Smooth muscle cell (in vitro differentiated cells): Measurements from ENCODE around the gene SRSF7. TPM values are rescaled to one million over a fixed set of nuclear protein-coding genes. Genes with fewer than 3 reads are reported as not detected.

Experiments
- DNase-seq: peaks from one replicate; lab custom pipeline; 2025; ENCODE audit not compliant: unreplicated experiment; lab: John Stamatoyannopoulos, UW
- H2AFZ ChIP-seq: fragments of 200-600 bp; sonication (generic); 2 replicates; pipeline ENCODE4 v1.6.0; 2016; ENCODE audit warnings: antibody characterized with exemption, low read depth, mild to moderate bottlenecking
- H3F3A ChIP-seq: fragments of 200-600 bp; sonication (generic); 2 replicates; pipeline ENCODE4 v1.6.0; 2017; ENCODE audit warnings: antibody characterized with exemption, low read depth
- H3K27ac ChIP-seq: fragments of 200-600 bp; sonication (generic); 2 replicates; pipeline ENCODE4 v1.5.1; 2016; ENCODE audit warnings: low read depth, mild to moderate bottlenecking
- H3K27me3 ChIP-seq: fragments of 200-600 bp; sonication (generic); 2 replicates; pipeline ENCODE4 v1.6.1; 2016; ENCODE audit warnings: low read depth, mild to moderate bottlenecking
- H3K36me3 ChIP-seq: fragments of 200-600 bp; sonication (generic); 2 replicates; pipeline ENCODE4 v1.5.1; 2016; ENCODE audit warnings: low read depth
- H3K4me1 ChIP-seq: fragments of 200-600 bp; sonication (generic); 2 replicates; pipeline ENCODE4 v1.5.1; 2016; ENCODE audit warnings: low read depth
- H3K4me2 ChIP-seq: fragments of 200-600 bp; sonication (generic); 2 replicates; pipeline ENCODE4 v1.6.0; 2016; ENCODE audit warnings: mild to moderate bottlenecking
- H3K4me3 ChIP-seq: fragments of 200-600 bp; sonication (generic); 2 replicates; pipeline ENCODE4 v1.5.1; 2016; ENCODE audit warnings: mild to moderate bottlenecking
- H3K79me2 ChIP-seq: fragments of 200-600 bp; sonication (generic); 2 replicates; pipeline ENCODE4 v1.6.0; 2016; ENCODE audit warnings: low read depth, mild to moderate bottlenecking
- H3K9ac ChIP-seq: fragments of 200-600 bp; sonication (generic); 2 replicates; pipeline ENCODE4 v1.6.0; 2016; ENCODE audit warnings: low read depth
- H3K9me3 ChIP-seq: fragments of 200-600 bp; sonication (generic); replicated peaks from 2 replicates; pipeline ENCODE4 v1.5.1; 2016; ENCODE audit warnings: low read depth
- H4K20me1 ChIP-seq: fragments of 200-600 bp; sonication (generic); 2 replicates; pipeline ENCODE4 v1.6.0; 2016; ENCODE audit warnings: low read depth
- WGBS: methylation state at CpG from one replicate; pipeline ENCODE4 v1.1.7; 2016; ENCODE audit warnings: low lambda C conversion rate; 5-methylcytosine and 5-hydroxymethylcytosine counted together
- polyA plus RNA-seq: library from polyadenylated mRNA; unstranded; fragments of >200 nt; fragmentation: Nextera tagmentation; extraction: Ambion mirVana; gene quantifications from 2 replicates; pipeline ENCODE4 v1.2.1, GENCODE V29; 2016
- total RNA-seq: library from RNA; depleted of rRNA; stranded (reverse); fragments of >200 nt; gene quantifications from 2 replicates; pipeline ENCODE4 v1.2.3, GENCODE V29; 2014
- TF ChIP-seq, protein P1 (sequence below): fragments of 200-600 bp; sonication (generic); IDR thresholded peaks from 2 replicates; pipeline ENCODE4 v1.5.1; 2017; ENCODE audit warnings: borderline replicate concordance, mild to moderate bottlenecking, antibody characterized with exemption; ENCODE audit not compliant: insufficient read depth, poor library complexity, severe bottlenecking

Gene SRSF7
- total and polyA plus RNA-seq, 2 experiments from 2014 or later, result 92.5 to 102 TPM

- Histone ChIP-seq H3K27ac (no peak overlapping the region), H3K36me3 (no peaks in the 10 kb centered on the region), H3K79me2 (no peaks in the 10 kb centered on the region), H3F3A (peaks cover 11% of the 10 kb centered on the region), H2AFZ (no peak overlapping the region), H3K4me1 (peaks cover 5% of the 10 kb centered on the region), H3K27me3 (no peaks in the 10 kb centered on the region), H3K4me2 (no peak overlapping the region), H3K4me3 (no peak overlapping the region), H3K9me3 (no peaks in the 10 kb centered on the region), H4K20me1 (no peaks in the 10 kb centered on the region), H3K9ac (no peak overlapping the region)
- no peak for DNase-seq
- TF ChIP-seq, protein P1, sequence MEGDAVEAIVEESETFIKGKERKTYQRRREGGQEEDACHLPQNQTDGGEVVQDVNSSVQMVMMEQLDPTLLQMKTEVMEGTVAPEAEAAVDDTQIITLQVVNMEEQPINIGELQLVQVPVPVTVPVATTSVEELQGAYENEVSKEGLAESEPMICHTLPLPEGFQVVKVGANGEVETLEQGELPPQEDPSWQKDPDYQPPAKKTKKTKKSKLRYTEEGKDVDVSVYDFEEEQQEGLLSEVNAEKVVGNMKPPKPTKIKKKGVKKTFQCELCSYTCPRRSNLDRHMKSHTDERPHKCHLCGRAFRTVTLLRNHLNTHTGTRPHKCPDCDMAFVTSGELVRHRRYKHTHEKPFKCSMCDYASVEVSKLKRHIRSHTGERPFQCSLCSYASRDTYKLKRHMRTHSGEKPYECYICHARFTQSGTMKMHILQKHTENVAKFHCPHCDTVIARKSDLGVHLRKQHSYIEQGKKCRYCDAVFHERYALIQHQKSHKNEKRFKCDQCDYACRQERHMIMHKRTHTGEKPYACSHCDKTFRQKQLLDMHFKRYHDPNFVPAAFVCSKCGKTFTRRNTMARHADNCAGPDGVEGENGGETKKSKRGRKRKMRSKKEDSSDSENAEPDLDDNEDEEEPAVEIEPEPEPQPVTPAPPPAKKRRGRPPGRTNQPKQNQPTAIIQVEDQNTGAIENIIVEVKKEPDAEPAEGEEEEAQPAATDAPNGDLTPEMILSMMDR, result no peak
- 89% methylated on average over 8 of the region's 8 CpGs for WGBS
Observed at GRCh38 chr2:38697116-38697840, 53.9 kb downstream of the SRSF7 start.

Other genes starting within 250 kb of the SRSF7 start
- gene HNRNPLL, start 148.4 kb downstream of the SRSF7 start, total RNA-seq, result 37.4 and 57.1 TPM in 2 replicates
- 40.2 and 42.8 TPM in 2 replicates for gene HNRNPLL, start 148.4 kb downstream of the SRSF7 start, polyA plus RNA-seq
- 11.0 and 13.1 TPM in 2 replicates for gene GALM, start 85.2 kb downstream of the SRSF7 start, total RNA-seq
- 8.5 and 18.9 TPM in 2 replicates for gene GALM, start 85.2 kb downstream of the SRSF7 start, polyA plus RNA-seq
- gene GEMIN6, start 26.8 kb upstream of the SRSF7 start, total RNA-seq, result 2.7 and 4.9 TPM in 2 replicates
- gene GEMIN6, start 26.8 kb upstream of the SRSF7 start, polyA plus RNA-seq, result 9.0 and 10.2 TPM in 2 replicates
- 16.8 and 22.2 TPM in 2 replicates for gene DHX57, start 124.6 kb upstream of the SRSF7 start, total RNA-seq
- gene DHX57, start 124.6 kb upstream of the SRSF7 start, polyA plus RNA-seq, result 8.4 and 10.8 TPM in 2 replicates
- gene MORN2, start 124.6 kb upstream of the SRSF7 start, total RNA-seq, result 30.5 and 49.7 TPM in 2 replicates
- 42.8 and 53.7 TPM in 2 replicates for gene MORN2, start 124.6 kb upstream of the SRSF7 start, polyA plus RNA-seq
- 0.40 and 2.3 TPM in 2 replicates for gene ARHGEF33, start 138.5 kb upstream of the SRSF7 start, total RNA-seq
- gene ARHGEF33, start 138.5 kb upstream of the SRSF7 start, polyA plus RNA-seq, result 1.4 TPM in 1 of 2 replicates, not detected in the other